ENCODE measurements around the gene MMRN1.

The MMRN1 gene

DNA sequence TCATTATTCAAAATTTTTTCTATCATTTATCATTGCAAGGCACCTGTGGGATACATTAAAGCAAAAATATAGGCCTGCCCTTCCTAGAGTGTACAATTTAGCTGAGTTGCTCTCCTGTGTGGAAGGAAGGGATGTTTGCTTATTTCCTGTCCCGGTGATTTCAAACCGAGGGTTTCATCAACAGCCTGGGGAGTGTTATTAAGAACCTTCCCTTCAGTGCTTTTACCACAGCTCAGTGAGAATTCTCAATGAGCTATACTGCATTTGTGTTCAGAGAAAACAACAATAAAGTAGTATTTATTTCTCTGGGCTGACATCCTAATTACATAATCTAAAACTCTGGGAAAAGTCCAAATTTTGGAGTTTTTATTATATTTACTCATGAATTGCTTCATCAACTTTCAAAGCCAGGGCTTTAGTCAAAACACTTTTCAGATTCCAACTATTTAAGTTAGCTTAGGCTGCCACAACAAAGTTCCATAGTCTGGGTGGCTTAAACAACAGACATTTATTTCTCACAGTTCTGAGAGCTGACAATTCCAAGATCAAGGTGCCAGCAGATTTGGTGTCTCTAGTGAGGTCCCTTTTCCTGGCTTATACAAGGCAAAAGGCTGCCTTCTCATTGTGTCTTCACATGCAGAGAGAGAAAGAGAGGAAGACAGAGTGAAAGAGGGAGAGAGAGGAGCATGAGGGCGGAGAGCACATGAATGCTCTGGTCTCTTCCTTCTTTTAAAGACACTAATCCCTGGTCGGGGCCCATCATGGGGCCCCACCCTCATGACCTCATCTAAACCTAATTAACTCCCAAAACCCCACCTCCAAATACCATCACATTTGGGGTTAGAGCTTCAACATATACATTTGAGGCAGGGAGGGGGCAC is 62.6 kb downstream of the MMRN1 start:
- no peaks in the 10 kb centered on the region for H3K4me1 ChIP-seq (ENCODE audit: control insufficient read depth, insufficient read depth, low read length)
- H3K27me3 ChIP-seq (ENCODE audit: control insufficient read depth, insufficient read depth, low read length) = no peaks in the 10 kb centered on the region
- H3K9ac ChIP-seq (ENCODE audit: low read length) = no peak overlapping the region
- H3K4me3 ChIP-seq (ENCODE audit: low read length) = no peak overlapping the region
- no peaks in the 10 kb centered on the region for H3K9me3 ChIP-seq (ENCODE audit: control insufficient read depth, low read length)
- no peaks in the 10 kb centered on the region for H3K36me3 ChIP-seq (ENCODE audit: control insufficient read depth, insufficient read depth, low read length)

DNA sequence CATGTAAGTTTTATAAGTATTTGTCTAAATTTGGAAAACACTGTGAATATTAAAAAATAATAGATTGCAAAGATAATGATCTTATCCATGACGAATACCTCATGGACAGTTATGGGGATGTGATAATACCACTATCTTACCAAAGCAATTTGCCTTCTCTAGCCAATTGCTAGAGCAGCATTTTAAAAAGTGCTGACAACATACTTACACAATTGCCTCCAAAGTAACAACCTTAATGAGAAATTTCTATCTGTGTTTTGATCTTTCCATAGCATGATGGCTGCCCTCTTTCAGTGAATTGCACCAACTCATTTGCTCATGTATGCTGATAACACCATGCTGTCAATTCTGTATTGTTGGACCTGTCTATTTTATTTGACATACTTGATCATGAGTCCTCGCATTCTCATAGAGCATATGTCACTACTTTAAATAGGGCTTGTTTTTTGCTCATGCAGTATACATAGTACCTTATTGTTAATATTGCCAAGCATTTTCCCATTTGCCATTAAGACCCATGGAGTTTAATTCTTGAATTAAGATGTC is 87.2 kb downstream of the MMRN1 start:
- no peak overlapping the region for H3K9ac ChIP-seq (ENCODE audit: low read length)
- H3K9me3 ChIP-seq (ENCODE audit: control insufficient read depth, low read length) = no peaks in the 10 kb centered on the region
- H3K4me1 ChIP-seq (ENCODE audit: control insufficient read depth, insufficient read depth, low read length) = no peaks in the 10 kb centered on the region
- H3K27me3 ChIP-seq (ENCODE audit: control insufficient read depth, insufficient read depth, low read length) = no peaks in the 10 kb centered on the region
- no peaks in the 10 kb centered on the region for H3K36me3 ChIP-seq (ENCODE audit: control insufficient read depth, insufficient read depth, low read length)
- H3K4me3 ChIP-seq (ENCODE audit: low read length) = no peak overlapping the region

GRCh38 chr4:89988268-89988667 is 93.6 kb downstream of the MMRN1 start:
- H3K4me1 ChIP-seq (ENCODE audit: control insufficient read depth, insufficient read depth, low read length) = no peaks in the 10 kb centered on the region
- no peaks in the 10 kb centered on the region for H3K27me3 ChIP-seq (ENCODE audit: control insufficient read depth, insufficient read depth, low read length)
- H3K9me3 ChIP-seq (ENCODE audit: control insufficient read depth, low read length) = no peaks in the 10 kb centered on the region
- H3K4me3 ChIP-seq (ENCODE audit: low read length) = no peak overlapping the region
- no peaks in the 10 kb centered on the region for H3K36me3 ChIP-seq (ENCODE audit: control insufficient read depth, insufficient read depth, low read length)
- H3K9ac ChIP-seq (ENCODE audit: low read length) = no peak overlapping the region

DNA sequence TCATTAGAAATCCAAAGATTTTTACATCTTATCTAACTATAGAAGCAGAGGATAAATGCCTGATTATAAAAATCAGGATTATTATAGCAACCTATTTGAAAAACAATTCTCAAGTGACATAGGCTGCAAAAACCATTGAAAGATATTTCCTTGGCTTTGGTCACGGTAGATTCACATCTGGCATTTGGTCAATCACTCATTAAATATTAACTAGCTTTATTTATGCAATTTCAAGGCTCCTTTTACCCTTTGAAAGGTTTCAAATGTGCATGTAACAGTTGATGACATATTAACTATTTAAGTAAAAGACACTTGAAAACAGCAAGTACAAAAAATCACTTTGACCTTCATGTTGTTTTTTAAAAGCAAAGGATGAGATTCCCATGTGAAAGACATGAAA is 98.1 kb downstream of the MMRN1 start:
- H3K36me3 ChIP-seq (ENCODE audit: control insufficient read depth, insufficient read depth, low read length) = no peaks in the 10 kb centered on the region
- H3K9me3 ChIP-seq (ENCODE audit: control insufficient read depth, low read length) = no peaks in the 10 kb centered on the region
- no peaks in the 10 kb centered on the region for H3K4me1 ChIP-seq (ENCODE audit: control insufficient read depth, insufficient read depth, low read length)
- H3K27me3 ChIP-seq (ENCODE audit: control insufficient read depth, insufficient read depth, low read length) = no peaks in the 10 kb centered on the region
- H3K4me3 ChIP-seq (ENCODE audit: low read length) = no peak overlapping the region
- H3K9ac ChIP-seq (ENCODE audit: low read length) = no peak overlapping the region

GRCh38 chr4:89994176-89994873 is 99.7 kb downstream of the MMRN1 start:
- Histone ChIP-seq H3K9me3 (ENCODE audit: control insufficient read depth, low read length) (no peaks in the 10 kb centered on the region), H3K27me3 (ENCODE audit: control insufficient read depth, insufficient read depth, low read length) (no peaks in the 10 kb centered on the region), H3K4me1 (ENCODE audit: control insufficient read depth, insufficient read depth, low read length) (no peaks in the 10 kb centered on the region), H3K9ac (ENCODE audit: low read length) (no peak overlapping the region), H3K4me3 (ENCODE audit: low read length) (no peak overlapping the region), H3K36me3 (ENCODE audit: control insufficient read depth, insufficient read depth, low read length) (no peaks in the 10 kb centered on the region)

- Histone ChIP-seq H3K4me1 (ENCODE audit: control insufficient read depth, insufficient read depth, low read length) (no peaks in the 10 kb centered on the region), H3K36me3 (ENCODE audit: control insufficient read depth, insufficient read depth, low read length) (no peaks in the 10 kb centered on the region), H3K9me3 (ENCODE audit: control insufficient read depth, low read length) (no peaks in the 10 kb centered on the region), H3K27me3 (ENCODE audit: control insufficient read depth, insufficient read depth, low read length) (no peaks in the 10 kb centered on the region), H3K4me3 (ENCODE audit: low read length) (no peak overlapping the region), H3K9ac (ENCODE audit: low read length) (no peak overlapping the region)
These were observed 100.4 kb downstream of the MMRN1 start for GRCh38 chr4:89995006-89995405.

DNA sequence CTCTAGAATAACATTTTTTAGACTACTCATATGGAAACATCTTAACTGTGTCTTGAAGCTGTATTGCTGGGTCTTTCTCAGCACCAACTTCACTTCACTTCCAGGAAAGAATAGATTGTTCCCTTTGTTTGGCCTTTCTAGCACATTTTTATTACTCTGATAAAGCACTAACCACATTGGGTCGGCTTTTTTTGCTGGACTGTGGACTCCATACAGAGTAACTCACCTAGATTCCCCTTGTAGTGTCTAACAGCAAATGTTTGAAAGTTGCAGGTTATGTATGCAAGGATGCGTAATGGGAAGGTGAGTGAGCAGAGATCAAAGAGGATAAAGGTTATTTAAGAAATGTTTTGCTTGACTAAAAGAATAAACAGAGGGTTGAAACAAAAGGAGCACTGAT is 101.2 kb downstream of the MMRN1 start:
- Histone ChIP-seq H3K4me3 (ENCODE audit: low read length) (no peak overlapping the region), H3K4me1 (ENCODE audit: control insufficient read depth, insufficient read depth, low read length) (no peaks in the 10 kb centered on the region), H3K27me3 (ENCODE audit: control insufficient read depth, insufficient read depth, low read length) (no peaks in the 10 kb centered on the region), H3K9me3 (ENCODE audit: control insufficient read depth, low read length) (no peaks in the 10 kb centered on the region), H3K36me3 (ENCODE audit: control insufficient read depth, insufficient read depth, low read length) (no peaks in the 10 kb centered on the region), H3K9ac (ENCODE audit: low read length) (no peak overlapping the region)

DNA sequence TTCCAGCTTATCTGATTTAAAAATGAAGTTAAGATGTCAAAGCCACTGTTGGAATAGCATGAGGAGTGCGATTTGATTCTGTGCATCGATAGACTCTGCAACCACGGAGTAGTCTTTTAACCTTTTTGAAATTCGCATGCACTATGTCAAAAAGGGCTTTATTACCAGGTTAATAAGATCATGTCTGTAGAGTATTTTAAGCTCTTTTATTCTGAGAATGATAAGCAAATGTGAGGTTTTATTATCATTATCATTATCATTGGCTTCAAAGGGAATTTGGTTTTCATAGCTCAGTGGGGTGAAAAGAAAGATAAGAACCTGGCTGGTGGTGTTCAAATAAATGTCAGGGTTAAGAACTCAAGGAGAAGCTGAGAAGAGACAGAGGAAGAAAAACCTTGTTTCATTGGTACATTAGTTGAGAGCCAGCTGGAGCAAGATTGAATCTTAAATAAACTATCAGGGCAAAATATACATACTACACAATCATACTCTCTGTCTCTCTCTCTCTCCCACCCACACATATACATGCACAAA is 102.6 kb downstream of the MMRN1 start:
- H3K4me1 ChIP-seq (ENCODE audit: control insufficient read depth, insufficient read depth, low read length) = no peaks in the 10 kb centered on the region
- H3K9me3 ChIP-seq (ENCODE audit: control insufficient read depth, low read length) = no peaks in the 10 kb centered on the region
- H3K4me3 ChIP-seq (ENCODE audit: low read length) = no peak overlapping the region

GRCh38 chr4:89998469-89999011 is 103.9 kb downstream of the MMRN1 start:
- no peaks in the 10 kb centered on the region for H3K36me3 ChIP-seq (ENCODE audit: control insufficient read depth, insufficient read depth, low read length)
- no peaks in the 10 kb centered on the region for H3K4me1 ChIP-seq (ENCODE audit: control insufficient read depth, insufficient read depth, low read length)
- H3K27me3 ChIP-seq (ENCODE audit: control insufficient read depth, insufficient read depth, low read length) = no peaks in the 10 kb centered on the region
- no peaks in the 10 kb centered on the region for H3K9me3 ChIP-seq (ENCODE audit: control insufficient read depth, low read length)
- H3K4me3 ChIP-seq (ENCODE audit: low read length) = no peak overlapping the region
- no peak overlapping the region for H3K9ac ChIP-seq (ENCODE audit: low read length)

More for the DNA sequence above, 102.6 kb downstream of the MMRN1 start:
- Histone ChIP-seq H3K27me3 (ENCODE audit: control insufficient read depth, insufficient read depth, low read length) (no peaks in the 10 kb centered on the region), H3K36me3 (ENCODE audit: control insufficient read depth, insufficient read depth, low read length) (no peaks in the 10 kb centered on the region), H3K9ac (ENCODE audit: low read length) (no peak overlapping the region)

GRCh38 chr4:90001023-90001422 is 106.4 kb downstream of the MMRN1 start:
- no peaks in the 10 kb centered on the region for H3K27me3 ChIP-seq (ENCODE audit: control insufficient read depth, insufficient read depth, low read length)
- no peaks in the 10 kb centered on the region for H3K36me3 ChIP-seq (ENCODE audit: control insufficient read depth, insufficient read depth, low read length)
- H3K4me1 ChIP-seq (ENCODE audit: control insufficient read depth, insufficient read depth, low read length) = no peaks in the 10 kb centered on the region
- H3K9me3 ChIP-seq (ENCODE audit: control insufficient read depth, low read length) = no peaks in the 10 kb centered on the region
- H3K9ac ChIP-seq (ENCODE audit: low read length) = no peak overlapping the region
- no peak overlapping the region for H3K4me3 ChIP-seq (ENCODE audit: low read length)

DNA sequence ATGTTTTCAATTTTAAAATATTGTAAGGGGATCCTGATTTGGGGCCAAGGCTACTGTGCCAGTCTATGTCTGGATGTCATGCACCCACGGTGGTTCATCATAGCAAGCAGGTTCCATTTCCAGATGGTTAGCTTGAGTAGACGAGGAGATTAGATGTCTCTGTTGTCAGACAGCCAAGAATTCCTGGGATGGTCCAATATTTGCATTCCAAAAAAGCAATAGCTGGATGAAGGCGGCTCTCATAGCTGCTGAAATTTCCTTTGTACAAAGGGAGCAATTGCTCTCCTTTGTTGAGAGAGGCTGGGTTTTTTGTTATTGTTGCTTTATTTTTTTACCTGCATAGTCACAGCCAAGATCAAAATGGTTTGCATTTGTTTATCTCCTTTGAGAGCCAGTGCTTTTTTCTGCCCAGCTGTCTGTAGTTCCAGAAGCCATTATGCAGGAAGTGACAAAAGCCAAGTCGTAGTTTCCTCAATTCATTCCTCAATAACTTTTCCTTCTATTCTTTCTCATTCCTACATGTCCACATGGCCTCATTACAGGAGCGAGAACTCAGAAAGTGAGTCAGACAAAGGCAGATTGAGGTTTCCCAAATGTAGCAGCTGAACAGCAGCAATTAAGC is 107.9 kb downstream of the MMRN1 start:
- H3K27me3 ChIP-seq (ENCODE audit: control insufficient read depth, insufficient read depth, low read length) = no peaks in the 10 kb centered on the region
- H3K9me3 ChIP-seq (ENCODE audit: control insufficient read depth, low read length) = no peaks in the 10 kb centered on the region
- H3K9ac ChIP-seq (ENCODE audit: low read length) = no peak overlapping the region
- H3K4me3 ChIP-seq (ENCODE audit: low read length) = no peak overlapping the region
- H3K36me3 ChIP-seq (ENCODE audit: control insufficient read depth, insufficient read depth, low read length) = no peaks in the 10 kb centered on the region
- no peaks in the 10 kb centered on the region for H3K4me1 ChIP-seq (ENCODE audit: control insufficient read depth, insufficient read depth, low read length)
